Upper lobe of left lung (tissue), 6 donors: ENCODE data around the gene RNF150. TPM values are rescaled to one million over a fixed set of nuclear protein-coding genes. Genes with fewer than 3 reads are reported as not detected.

Source experiments
- ATAC-seq, 2 donors: fragments of 200-7000 bp; cut with Tn5 transposase; one replicate each; pipeline ENCODE4 v1.9.1; 2022; ENCODE audit warnings: mild to moderate bottlenecking in 2 of 2, moderate library complexity in 2 of 2; ENCODE audit not compliant: low FRiP score in 2 of 2
- DNase-seq, 2 donors: peaks; one replicate each; pipeline ENCODE4 v3.0.0-alpha.2; 2019 to 2020
- H3K27ac ChIP-seq, 4 donors: fragments of 200-600 bp; sonication (generic); one replicate each; pipeline ENCODE4 v1.5.1; 2016 to 2019
- H3K27me3 ChIP-seq, 4 donors: fragments of 200-600 bp; sonication (generic); one replicate each; pipeline ENCODE4 v1.5.1; 2017 to 2019
- H3K36me3 ChIP-seq, 4 donors: fragments of 200-600 bp; sonication (generic); one replicate each; pipeline ENCODE4 v1.5.1; 2016 to 2019
- H3K4me1 ChIP-seq, 4 donors: fragments of 200-600 bp; sonication (generic); one replicate each; pipeline ENCODE4 v1.5.1; 2018 to 2019
- H3K4me3 ChIP-seq, 4 donors: fragments of 200-600 bp; sonication (generic); one replicate each; pipeline ENCODE4 v1.5.1; 2017 to 2019; ENCODE audit warnings: mild to moderate bottlenecking in 2 of 4, moderate library complexity in 1 of 4
- H3K9me3 ChIP-seq, 4 donors: fragments of 200-600 bp; sonication (generic); one replicate each; pipeline ENCODE4 v1.5.1; 2018 to 2019
- EP300 ChIP-seq, 4 donors: sonication (generic); formaldehyde crosslinking; IDR thresholded peaks; one replicate each; pipeline ENCODE4 v1.5.1; 2017; ENCODE audit warnings: antibody characterized with exemption in 4 of 4, control low read depth in 2 of 4
- POLR2A ChIP-seq, 4 donors: fragments of 450-650 bp; IDR thresholded peaks; one replicate each; pipeline ENCODE4 v1.5.1; 2016 to 2017; ENCODE audit warnings: antibody characterized with exemption in 4 of 4, mild to moderate bottlenecking in 2 of 4
- POLR2AphosphoS5 ChIP-seq, 2 donors: sonication (generic); formaldehyde crosslinking; IDR thresholded peaks; one replicate each; pipeline ENCODE4 v1.5.1; 2017; ENCODE audit warnings: antibody characterized with exemption in 2 of 2
- WGBS, 2 donors: methylation state at CpG; one replicate each; pipeline ENCODE4 v1.1.5; 2017 to 2018; 5-methylcytosine and 5-hydroxymethylcytosine counted together
- total RNA-seq, 6 donors: library from RNA; depleted of rRNA in 4 of 6; stranded (reverse); fragments of >200 nt in 4 of 6; gene quantifications; one replicate each; pipeline versions ENCODE4 v1.1.0 to v1.2.1, GENCODE V29; 2016 to 2021
- TF ChIP-seq, protein P1 (sequence below), 6 experiments: fragments of 450-650 bp in 4 of 6; fragments of 200-600 bp in 2 of 6; sonication (generic) in 2 of 6; IDR thresholded peaks; one replicate each; pipeline ENCODE4 v1.5.1; 2016 to 2019; ENCODE audit warnings: antibody characterized with exemption in 6 of 6
- donor health status: DM: no; HTN: no; CAD: no; lungs with moderate emphysema.
- donor health status: DM: no; HTN: yes; CAD: no; lungs with severe emphysema.

The RNF150 gene
- total RNA-seq, 6 donors from 2014 or later, result 0.46 to 2.1 (median 1.4) TPM

DNA sequence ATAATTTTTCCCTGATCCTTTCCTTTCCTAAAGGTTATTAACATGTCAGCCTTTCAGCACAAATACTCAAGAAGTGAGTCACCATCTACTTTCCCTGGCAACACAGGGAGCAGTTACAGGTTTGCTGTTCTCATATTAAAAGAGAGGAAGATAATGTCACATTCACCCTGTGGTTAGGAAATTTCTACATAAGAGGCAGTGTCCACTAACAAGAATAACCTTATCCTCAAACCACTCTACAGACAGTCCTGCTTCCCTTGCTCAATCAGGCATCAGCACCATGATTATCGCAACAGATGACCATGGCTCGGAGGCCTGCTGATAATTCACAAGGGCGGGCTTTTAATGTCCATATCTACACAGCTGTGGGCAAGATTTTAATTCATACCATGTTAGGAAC is 30.9 kb downstream of the RNF150 start:
- no peaks in the 10 kb centered on the region for H3K4me1 ChIP-seq
- H3K9me3 ChIP-seq, result no peaks in the 10 kb centered on the region
- WGBS, 2 donors, result 94 to 95% methylated on average over 3 of the region's 3 CpGs
- ATAC-seq (no peak), DNase-seq (no peak)
- H3K27ac ChIP-seq, result no peak overlapping the region
- TF ChIP-seq, protein P1, sequence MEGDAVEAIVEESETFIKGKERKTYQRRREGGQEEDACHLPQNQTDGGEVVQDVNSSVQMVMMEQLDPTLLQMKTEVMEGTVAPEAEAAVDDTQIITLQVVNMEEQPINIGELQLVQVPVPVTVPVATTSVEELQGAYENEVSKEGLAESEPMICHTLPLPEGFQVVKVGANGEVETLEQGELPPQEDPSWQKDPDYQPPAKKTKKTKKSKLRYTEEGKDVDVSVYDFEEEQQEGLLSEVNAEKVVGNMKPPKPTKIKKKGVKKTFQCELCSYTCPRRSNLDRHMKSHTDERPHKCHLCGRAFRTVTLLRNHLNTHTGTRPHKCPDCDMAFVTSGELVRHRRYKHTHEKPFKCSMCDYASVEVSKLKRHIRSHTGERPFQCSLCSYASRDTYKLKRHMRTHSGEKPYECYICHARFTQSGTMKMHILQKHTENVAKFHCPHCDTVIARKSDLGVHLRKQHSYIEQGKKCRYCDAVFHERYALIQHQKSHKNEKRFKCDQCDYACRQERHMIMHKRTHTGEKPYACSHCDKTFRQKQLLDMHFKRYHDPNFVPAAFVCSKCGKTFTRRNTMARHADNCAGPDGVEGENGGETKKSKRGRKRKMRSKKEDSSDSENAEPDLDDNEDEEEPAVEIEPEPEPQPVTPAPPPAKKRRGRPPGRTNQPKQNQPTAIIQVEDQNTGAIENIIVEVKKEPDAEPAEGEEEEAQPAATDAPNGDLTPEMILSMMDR (IDR thresholded peaks at IDR 0.05), result no peak
- TF ChIP-seq POLR2A (IDR thresholded peaks at IDR 0.05) (no peak), POLR2AphosphoS5 (IDR thresholded peaks at IDR 0.05) (no peak), EP300 (IDR thresholded peaks at IDR 0.05) (no peak)
- H3K36me3 ChIP-seq, result no peaks in the 10 kb centered on the region
- H3K27me3 ChIP-seq, result no peaks in the 10 kb centered on the region
- H3K4me3 ChIP-seq, result no peak overlapping the region

DNA sequence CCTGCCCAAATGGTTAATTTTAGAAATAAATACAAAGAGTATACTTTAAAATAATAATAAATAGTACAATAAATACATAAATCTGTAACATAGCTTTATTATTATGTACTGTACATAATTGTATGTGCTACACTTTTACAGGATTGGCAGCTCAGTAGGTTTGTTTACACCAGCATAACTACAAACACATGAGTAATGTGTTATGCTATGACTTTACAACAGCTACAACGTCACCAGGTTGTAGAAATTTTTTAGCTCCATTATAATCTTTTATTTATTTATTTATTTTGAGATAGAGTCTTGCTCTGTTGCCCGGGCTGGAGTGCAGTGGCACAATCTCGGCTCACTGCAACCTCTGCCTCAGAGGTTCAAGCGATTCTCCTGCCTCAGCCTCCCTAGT is 31.8 kb downstream of the RNF150 start:
- Histone ChIP-seq H3K27me3 (no peaks in the 10 kb centered on the region), H3K9me3 (no peaks in the 10 kb centered on the region), H3K27ac (no peak overlapping the region), H3K36me3 (no peaks in the 10 kb centered on the region), H3K4me1 (no peaks in the 10 kb centered on the region), H3K4me3 (no peak overlapping the region)
- no peak for TF ChIP-seq POLR2A (IDR thresholded peaks at IDR 0.05)
- no peak for TF ChIP-seq EP300 (IDR thresholded peaks at IDR 0.05)
- no peak for TF ChIP-seq POLR2AphosphoS5 (IDR thresholded peaks at IDR 0.05)
- TF ChIP-seq, protein P1 (IDR thresholded peaks at IDR 0.05), result no peak
- DNase-seq, result no peak
- WGBS, 2 donors, result 90 to 97% methylated on average over 4 of the region's 4 CpGs
- no peak for ATAC-seq

DNA sequence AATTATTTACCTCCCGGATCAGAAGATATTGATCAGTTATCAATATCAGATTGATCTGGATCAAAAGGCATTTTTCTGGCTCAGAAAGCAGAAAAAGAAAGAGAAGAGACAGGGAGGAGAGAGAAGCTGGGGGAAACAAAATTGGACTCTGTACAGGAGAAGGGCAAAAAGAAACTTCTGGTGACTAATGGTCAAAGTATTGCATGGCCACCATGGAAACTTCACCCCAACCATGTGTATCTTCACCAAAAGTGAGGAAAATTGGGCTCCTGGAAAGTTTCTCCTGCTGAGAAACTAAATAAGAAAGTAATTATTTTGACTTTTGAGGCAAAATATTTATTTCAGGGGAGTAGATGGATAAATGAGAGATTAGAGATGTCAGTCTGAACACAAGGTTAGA is 33.9 kb downstream of the RNF150 start:
- Histone ChIP-seq H3K9me3 (no peaks in the 10 kb centered on the region), H3K4me1 (no peaks in the 10 kb centered on the region), H3K4me3 (no peak overlapping the region), H3K27me3 (no peaks in the 10 kb centered on the region), H3K36me3 (no peaks in the 10 kb centered on the region), H3K27ac (no peak overlapping the region)
- DNase-seq, result no peak
- 92 to 95% methylated on average over 1 of the region's 1 CpG for WGBS, 2 donors
- ATAC-seq, result no peak
- TF ChIP-seq POLR2AphosphoS5 (IDR thresholded peaks at IDR 0.05) (no peak), EP300 (IDR thresholded peaks at IDR 0.05) (no peak), POLR2A (IDR thresholded peaks at IDR 0.05) (no peak)
- TF ChIP-seq, protein P1 (IDR thresholded peaks at IDR 0.05), result no peak

DNA sequence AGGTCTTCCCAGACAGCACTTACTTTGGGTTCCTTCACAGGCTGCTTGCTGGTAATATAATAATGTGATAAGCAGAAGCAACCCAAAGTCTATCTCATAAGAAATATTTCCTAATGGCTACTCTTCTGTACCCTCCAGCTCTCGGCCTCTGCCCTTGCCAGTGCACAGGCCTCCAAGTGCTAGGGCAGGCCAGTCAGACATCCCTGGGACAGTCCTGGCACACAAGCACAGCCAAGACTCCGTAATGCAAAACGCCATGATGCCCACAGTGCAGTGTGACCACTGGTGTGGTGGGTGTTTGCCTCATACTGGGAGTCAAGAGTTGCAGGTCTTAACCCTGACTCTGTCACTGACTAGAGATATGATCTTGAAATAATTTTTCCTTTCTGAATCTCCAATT is 35.1 kb downstream of the RNF150 start:
- Histone ChIP-seq H3K9me3 (no peaks in the 10 kb centered on the region), H3K27ac (no peak overlapping the region), H3K4me3 (no peak overlapping the region), H3K4me1 (no peaks in the 10 kb centered on the region), H3K27me3 (no peaks in the 10 kb centered on the region), H3K36me3 (no peaks in the 10 kb centered on the region)
- TF ChIP-seq, protein P1 (IDR thresholded peaks at IDR 0.05), result no peak
- no peak for TF ChIP-seq POLR2AphosphoS5 (IDR thresholded peaks at IDR 0.05)
- no peak for TF ChIP-seq EP300 (IDR thresholded peaks at IDR 0.05)
- TF ChIP-seq POLR2A (IDR thresholded peaks at IDR 0.05), result no peak
- DNase-seq, result no peak
- 82 to 94% methylated on average over 3 of the region's 3 CpGs for WGBS, 2 donors
- no peak for ATAC-seq

DNA sequence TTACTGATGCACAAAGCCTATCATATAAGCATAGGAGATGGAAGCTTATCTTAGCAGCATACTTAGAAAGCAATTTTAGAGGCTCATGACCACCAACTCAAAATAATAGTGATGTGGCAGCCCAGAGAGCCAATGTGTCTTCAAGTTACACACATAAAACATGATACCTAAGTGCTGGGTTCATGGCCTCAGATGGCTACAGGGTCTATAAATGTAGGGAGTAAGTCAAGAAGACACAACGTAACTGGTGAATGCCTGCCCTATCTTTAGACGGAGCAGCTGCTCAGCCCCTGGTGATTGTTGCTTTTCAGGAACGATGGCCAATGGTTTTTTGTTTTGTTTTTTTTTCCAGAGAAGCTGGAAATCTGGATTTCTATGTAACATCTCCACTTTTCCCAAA is 42.8 kb downstream of the RNF150 start:
- TF ChIP-seq POLR2A (IDR thresholded peaks at IDR 0.05) (no peak), EP300 (IDR thresholded peaks at IDR 0.05) (no peak), POLR2AphosphoS5 (IDR thresholded peaks at IDR 0.05) (no peak)
- TF ChIP-seq, protein P1 (IDR thresholded peaks at IDR 0.05), result no peak
- no peaks in the 10 kb centered on the region for H3K4me1 ChIP-seq
- DNase-seq (no peak), ATAC-seq (no peak)
- H3K27ac ChIP-seq, result no peak overlapping the region
- H3K36me3 ChIP-seq, result no peaks in the 10 kb centered on the region
- no peak overlapping the region for H3K4me3 ChIP-seq
- 41 to 61% methylated on average over 3 of the region's 3 CpGs for WGBS, 2 donors
- no peaks in the 10 kb centered on the region for H3K9me3 ChIP-seq
- H3K27me3 ChIP-seq, result no peaks in the 10 kb centered on the region
